Liver (tissue), 9 donors: ENCODE measurements around the gene CXCL17. TPM values are rescaled to one million over a fixed set of nuclear protein-coding genes. Genes with fewer than 3 reads are reported as not detected.

Experiments
- DNase-seq: peaks from one replicate; pipeline ENCODE4 v3.0.0-alpha.2; 2017; ENCODE audit warnings: low spot score
- H3K27ac ChIP-seq, 2 donors: one replicate each; pipeline ENCODE4 v1.7.0; 2013; ENCODE audit warnings: inconsistent platforms in 2 of 2, low read length in 2 of 2, control low read depth in 1 of 2, low read depth in 1 of 2, mild to moderate bottlenecking in 1 of 2
- H3K27me3 ChIP-seq, 4 donors: one replicate each; pipeline versions ENCODE4 v1.6.1 to v1.7.0; 2013; ENCODE audit warnings: low read length in 3 of 4, inconsistent platforms in 1 of 4, mild to moderate bottlenecking in 1 of 4, moderate library complexity in 1 of 4; ENCODE audit not compliant: control insufficient read depth in 4 of 4, insufficient read depth in 4 of 4
- H3K36me3 ChIP-seq, 4 donors: one replicate each; pipeline versions ENCODE4 v1.6.1 to v1.7.0; 2013; ENCODE audit warnings: low read length in 3 of 4, mild to moderate bottlenecking in 3 of 4, low read depth in 1 of 4, moderate library complexity in 1 of 4; ENCODE audit not compliant: control insufficient read depth in 4 of 4, insufficient read depth in 3 of 4
- H3K4me1 ChIP-seq, 4 donors: one replicate each; pipeline versions ENCODE4 v1.6.1 to v1.7.0; 2013; ENCODE audit warnings: low read length in 3 of 4, mild to moderate bottlenecking in 3 of 4, moderate library complexity in 1 of 4; ENCODE audit not compliant: control insufficient read depth in 4 of 4, insufficient read depth in 4 of 4
- H3K4me3 ChIP-seq, 3 donors: one replicate each; pipeline versions ENCODE4 v1.6.1 to v1.7.0; 2013; ENCODE audit warnings: low read length in 3 of 3, control low read depth in 1 of 3, low read depth in 1 of 3, mild to moderate bottlenecking in 1 of 3
- H3K9ac ChIP-seq, 2 donors: one replicate each; pipeline ENCODE4 v1.7.0; 2013; ENCODE audit warnings: low read length in 2 of 2, mild to moderate bottlenecking in 2 of 2, moderate library complexity in 2 of 2, control low read depth in 1 of 2, low read depth in 1 of 2
- H3K9me3 ChIP-seq, 4 donors: one replicate each; pipeline versions ENCODE4 v1.6.1 to v1.7.0; 2013; ENCODE audit warnings: low read length in 3 of 4; ENCODE audit not compliant: control insufficient read depth in 4 of 4
- ATF3 ChIP-seq: IDR thresholded peaks from 2 replicates; pipeline ENCODE4 v1.6.1; 2016; ENCODE audit warnings: antibody characterized with exemption
- CTCF ChIP-seq: fragments of 150-350 bp; IDR thresholded peaks from 2 replicates; pipeline ENCODE4 v1.5.1; 2017; ENCODE audit warnings: improper control_type of control experiment, low read depth, low read length; ENCODE audit not compliant: missing input control
- FOXA1 ChIP-seq: IDR thresholded peaks from 2 replicates; pipeline ENCODE4 v1.6.1; 2016; ENCODE audit warnings: antibody characterized with exemption
- FOXA2 ChIP-seq: IDR thresholded peaks from 2 replicates; pipeline ENCODE4 v1.6.1; 2016; ENCODE audit warnings: antibody characterized with exemption
- GABPA ChIP-seq, 2 donors: IDR thresholded peaks in 1 of 2; conservative IDR thresholded peaks in 1 of 2; 2 replicates each; pipeline ENCODE4 v1.6.1; 2016; ENCODE audit warnings: antibody characterized with exemption in 2 of 2, mild to moderate bottlenecking in 1 of 2, moderate library complexity in 1 of 2
- HNF4A ChIP-seq, 2 donors: conservative IDR thresholded peaks; 2 replicates each; pipeline ENCODE4 v1.6.1; 2016; ENCODE audit warnings: antibody characterized with exemption in 2 of 2, mild to moderate bottlenecking in 2 of 2
- HNF4G ChIP-seq: IDR thresholded peaks from 2 replicates; pipeline ENCODE4 v1.6.1; 2016; ENCODE audit warnings: antibody characterized with exemption
- JUND ChIP-seq, 2 donors: IDR thresholded peaks; 2 replicates each; pipeline ENCODE4 v1.6.1; 2016; ENCODE audit warnings: antibody characterized with exemption in 2 of 2
- MAX ChIP-seq: IDR thresholded peaks from 2 replicates; pipeline ENCODE4 v1.6.1; 2016; ENCODE audit warnings: antibody characterized with exemption
- NR2F2 ChIP-seq: IDR thresholded peaks from 2 replicates; pipeline ENCODE4 v1.6.1; 2016; ENCODE audit warnings: antibody characterized with exemption
- RAD21 ChIP-seq, 2 donors: IDR thresholded peaks; 2 replicates each; pipeline ENCODE4 v1.6.1; 2016; ENCODE audit warnings: antibody characterized with exemption in 2 of 2, mild to moderate bottlenecking in 2 of 2
- REST ChIP-seq: IDR thresholded peaks from 2 replicates; pipeline ENCODE4 v1.6.1; 2016; ENCODE audit warnings: antibody characterized with exemption, mild to moderate bottlenecking
- RXRA ChIP-seq, 2 donors: IDR thresholded peaks; 2 replicates each; pipeline ENCODE4 v1.6.1; 2017 to 2018; ENCODE audit warnings: antibody characterized with exemption in 2 of 2, mild to moderate bottlenecking in 1 of 2
- SP1 ChIP-seq: IDR thresholded peaks from 2 replicates; pipeline ENCODE4 v1.6.1; 2018; ENCODE audit warnings: antibody characterized with exemption, mild to moderate bottlenecking
- TAF1 ChIP-seq: conservative IDR thresholded peaks from 2 replicates; pipeline ENCODE4 v1.6.1; 2016; ENCODE audit warnings: antibody characterized with exemption, mild to moderate bottlenecking
- YY1 ChIP-seq: IDR thresholded peaks from 2 replicates; pipeline ENCODE4 v1.6.1; 2016; ENCODE audit warnings: antibody characterized with exemption, mild to moderate bottlenecking
- ZBTB33 ChIP-seq: IDR thresholded peaks from 2 replicates; pipeline ENCODE4 v1.6.1; 2016; ENCODE audit warnings: antibody characterized with exemption
- WGBS: extraction: QIAGEN DNeasy Blood & Tissue Kit; methylation state at CpG from one replicate; pipeline ENCODE4 v1.1.7; 2013; 5-methylcytosine and 5-hydroxymethylcytosine counted together
- polyA plus RNA-seq, 2 donors: library from polyadenylated mRNA; stranded (reverse) in 1 of 2; unstranded in 1 of 2; fragments of 200-250 nt in 1 of 2; fragments of >200 nt in 1 of 2; fragmentation: Nextera tagmentation in 1 of 2; extraction: Ambion mirVana in 1 of 2; gene quantifications; one replicate each; pipeline versions ENCODE4 v1.2.1 to v1.2.3, GENCODE V29; 2013 to 2015
- total RNA-seq, 2 donors: library from RNA; depleted of rRNA; stranded (reverse); fragments of >200 nt; gene quantifications; one replicate each; pipeline ENCODE4 v1.2.3, GENCODE V29; 2014
- donor health status: healthy.
- donor health status: healthy.
- donor health status: healthy.
- donor health status: healthy.
- donor health status: healthy.

CXCL17 gene
- under 1 TPM in 1 of 2 donors, not detected in 1; 0.93 TPM for total RNA-seq
- under 1 TPM in 1 of 2 donors, not detected in 1; 0.10 TPM for polyA plus RNA-seq

GRCh38 chr19:42442833-42443232 is at the start of gene CXCL17:
CXCL17 (minus strand) TSS chr19:42442946; CDS start chr19:42442832, 114 bp downstream.
- H3K4me1 ChIP-seq: peaks cover 6 to 25% (median 16%) of the 10 kb centered on the region in 4 donors
- no peaks in the 10 kb centered on the region for H3K27me3 ChIP-seq
- H3K9me3 ChIP-seq: no peaks in the 10 kb centered on the region
- H3K27ac ChIP-seq: peak within 1 kb of the TSS; percentile 76 to 90
- TF ChIP-seq JUND (IDR thresholded peaks at IDR 0.05): no peak
- TF ChIP-seq ZBTB33: no peak
- TF ChIP-seq REST: no peak
- TF ChIP-seq GABPA (IDR thresholded peaks at IDR 0.05 in 1 of 2, conservative IDR thresholded peaks at IDR 0.05 in 1 of 2): no peak
- TF ChIP-seq CTCF: no peak
- TF ChIP-seq NR2F2: no peak
- TF ChIP-seq YY1: no peak
- no peak for TF ChIP-seq FOXA2
- no peak for TF ChIP-seq MAX
- no peak for TF ChIP-seq ATF3
- no peak for TF ChIP-seq HNF4G
- no peak for TF ChIP-seq HNF4A (conservative IDR thresholded peaks at IDR 0.05)
- no peak for TF ChIP-seq SP1
- TF ChIP-seq FOXA1: no peak
- H3K9ac ChIP-seq: no peak within 1 kb of the TSS
- 95% methylated on average over 7 of the region's 7 CpGs for WGBS
- no peaks in the 10 kb centered on the region for H3K36me3 ChIP-seq
- no peak for DNase-seq
- H3K4me3 ChIP-seq: no peak within 1 kb of the TSS

GRCh38 chr19:42488783-42489521 is 46.2 kb upstream of the CXCL17 start:
- 83% methylated on average over 6 of the region's 6 CpGs for WGBS
- Histone ChIP-seq H3K9me3 (no peaks in the 10 kb centered on the region), H3K36me3 (no peaks in the 10 kb centered on the region), H3K27ac (no peak overlapping the region), H3K4me1 (peaks cover 1 to 5% (median 2%) of the 10 kb centered on the region in 4 donors), H3K27me3 (no peaks in the 10 kb centered on the region), H3K4me3 (no peak overlapping the region), H3K9ac (no peak overlapping the region)
- DNase-seq: no peak
- TF ChIP-seq TAF1 (no peak), ZBTB33 (no peak), YY1 (no peak), FOXA2 (no peak), RXRA (IDR thresholded peaks at IDR 0.05) (no peak), HNF4A (conservative IDR thresholded peaks at IDR 0.05) (no peak), REST (no peak), ATF3 (no peak), JUND (IDR thresholded peaks at IDR 0.05) (no peak), RAD21 (IDR thresholded peaks at IDR 0.05) (no peak)
